ENCODE measurements around the gene EMX1. TPM values are rescaled to one million over a fixed set of nuclear protein-coding genes. Genes with fewer than 3 reads are reported as not detected.

The EMX1 gene
- total RNA-seq, 1 experiment from 2014 or later: not detected

GRCh38 chr2:72983500-72984161 lies 66.3 kb downstream of the EMX1 start:
- no peak overlapping the region for H3K27ac ChIP-seq (ENCODE audit: low read length)
- H3K4me1 ChIP-seq (ENCODE audit: insufficient read depth, low read length): peaks cover 11% of the 10 kb centered on the region; the same call in 1 of the 2 replicates
- H4K20me1 ChIP-seq (ENCODE audit: low read length): no peaks in the 10 kb centered on the region
- TF ChIP-seq, protein P1, sequence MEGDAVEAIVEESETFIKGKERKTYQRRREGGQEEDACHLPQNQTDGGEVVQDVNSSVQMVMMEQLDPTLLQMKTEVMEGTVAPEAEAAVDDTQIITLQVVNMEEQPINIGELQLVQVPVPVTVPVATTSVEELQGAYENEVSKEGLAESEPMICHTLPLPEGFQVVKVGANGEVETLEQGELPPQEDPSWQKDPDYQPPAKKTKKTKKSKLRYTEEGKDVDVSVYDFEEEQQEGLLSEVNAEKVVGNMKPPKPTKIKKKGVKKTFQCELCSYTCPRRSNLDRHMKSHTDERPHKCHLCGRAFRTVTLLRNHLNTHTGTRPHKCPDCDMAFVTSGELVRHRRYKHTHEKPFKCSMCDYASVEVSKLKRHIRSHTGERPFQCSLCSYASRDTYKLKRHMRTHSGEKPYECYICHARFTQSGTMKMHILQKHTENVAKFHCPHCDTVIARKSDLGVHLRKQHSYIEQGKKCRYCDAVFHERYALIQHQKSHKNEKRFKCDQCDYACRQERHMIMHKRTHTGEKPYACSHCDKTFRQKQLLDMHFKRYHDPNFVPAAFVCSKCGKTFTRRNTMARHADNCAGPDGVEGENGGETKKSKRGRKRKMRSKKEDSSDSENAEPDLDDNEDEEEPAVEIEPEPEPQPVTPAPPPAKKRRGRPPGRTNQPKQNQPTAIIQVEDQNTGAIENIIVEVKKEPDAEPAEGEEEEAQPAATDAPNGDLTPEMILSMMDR (conservative IDR thresholded peaks at IDR 0.05; ENCODE audit: low read depth, low read length): no peak
- TF ChIP-seq EZH2 (IDR thresholded peaks at IDR 0.05; ENCODE audit: low read length, unreplicated experiment): no peak
- no peak for ATAC-seq
- no peaks in the 10 kb centered on the region for H3K9me3 ChIP-seq (ENCODE audit: low read length)
- intact Hi-C loops (cut with micrococcal nuclease): no loop called here
- no peak for DNase-seq
- no peak overlapping the region for H2AFZ ChIP-seq (ENCODE audit: low read length)
- H3K36me3 ChIP-seq (ENCODE audit: low read depth, low read length): no peaks in the 10 kb centered on the region
- ChIA-PET POLR2A (ENCODE audit: unreplicated experiment) (no interaction called here), CTCF (no interaction called here)
- no TSS peak for BruUV-seq (replicated peaks)
- H3K27me3 ChIP-seq (ENCODE audit: low read length): no peaks in the 10 kb centered on the region
- H3K4me2 ChIP-seq (ENCODE audit: low read length): no peak overlapping the region
- H3K4me3 ChIP-seq (ENCODE audit: low read length): no peak overlapping the region
- no peak overlapping the region for H3K9ac ChIP-seq (ENCODE audit: low read length)
- H3F3A ChIP-seq (ENCODE audit: low read length, unreplicated experiment): no peaks in the 10 kb centered on the region
- H3K9me2 ChIP-seq (replicated peaks; ENCODE audit: low read length): no peaks in the 10 kb centered on the region
- no peaks in the 10 kb centered on the region for H3K79me2 ChIP-seq (ENCODE audit: low read length)

DNA sequence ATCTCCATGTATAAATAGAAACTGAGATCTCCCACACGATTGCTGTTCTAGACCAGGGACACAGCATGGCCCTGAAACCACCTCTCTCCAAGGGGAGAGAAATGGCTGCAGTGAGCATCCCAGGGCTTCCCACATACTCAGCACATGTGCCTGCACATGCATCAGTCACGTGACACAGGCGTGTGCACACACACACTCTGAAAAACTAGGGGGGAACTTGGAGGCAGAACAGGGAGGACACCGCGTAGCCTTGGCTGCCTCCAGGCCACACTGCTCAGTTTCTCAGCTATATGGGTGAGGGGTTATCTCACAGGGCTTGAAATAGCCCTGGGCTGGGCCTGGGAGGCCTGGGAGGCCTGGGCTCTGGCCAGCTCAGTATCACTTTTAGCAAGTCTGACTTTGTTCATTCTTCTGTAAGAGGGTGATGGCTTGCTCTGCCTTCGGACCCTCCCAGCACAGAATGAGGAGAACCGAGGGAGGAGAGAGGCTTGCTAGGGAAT lies 66.9 kb downstream of the EMX1 start:
- Histone ChIP-seq H3K9me3 (ENCODE audit: low read length) (no peaks in the 10 kb centered on the region), H3K4me1 (ENCODE audit: insufficient read depth, low read length) (peaks cover 11% of the 10 kb centered on the region; the same call in 1 of the 2 replicates), H3K27me3 (ENCODE audit: low read length) (no peaks in the 10 kb centered on the region), H3K9ac (ENCODE audit: low read length) (no peak overlapping the region), H4K20me1 (ENCODE audit: low read length) (no peaks in the 10 kb centered on the region), H3K9me2 (replicated peaks; ENCODE audit: low read length) (no peaks in the 10 kb centered on the region), H3K27ac (ENCODE audit: low read length) (no peak overlapping the region), H2AFZ (ENCODE audit: low read length) (no peak overlapping the region), H3K4me2 (ENCODE audit: low read length) (no peak overlapping the region), H3K79me2 (ENCODE audit: low read length) (no peaks in the 10 kb centered on the region), H3K36me3 (ENCODE audit: low read depth, low read length) (no peaks in the 10 kb centered on the region), H3F3A (ENCODE audit: low read length, unreplicated experiment) (no peaks in the 10 kb centered on the region), H3K4me3 (ENCODE audit: low read length) (no peak overlapping the region)
- intact Hi-C loops (cut with micrococcal nuclease): no loop called here
- ChIA-PET CTCF (no interaction called here), POLR2A (ENCODE audit: unreplicated experiment) (no interaction called here)
- DNase-seq (no peak), ATAC-seq (no peak)
- no TSS peak for BruUV-seq (replicated peaks)
- TF ChIP-seq, protein P1 (conservative IDR thresholded peaks at IDR 0.05; ENCODE audit: low read depth, low read length): no peak
- no peak for TF ChIP-seq EZH2phosphoT487 (IDR thresholded peaks at IDR 0.05; ENCODE audit: borderline replicate concordance, low read length)
- TF ChIP-seq EZH2 (IDR thresholded peaks at IDR 0.05; ENCODE audit: low read length, unreplicated experiment): no peak

Other genes with a start within 250 kb of the EMX1 start
- 13.9 and 28.0 TPM in 2 replicates for gene EXOC6B, start 91.5 kb upstream of the EMX1 start, total RNA-seq (2014; rRNA removed)
- 69.4 and 88.6 TPM in 2 replicates for gene SPR, start 30.1 kb upstream of the EMX1 start, total RNA-seq (2014; rRNA removed)
- gene SFXN5, start 154.2 kb downstream of the EMX1 start, total RNA-seq (2014; rRNA removed): 22.0 and 30.7 TPM in 2 replicates
- gene RAB11FIP5, start 195.4 kb downstream of the EMX1 start, total RNA-seq (2014; rRNA removed): 26.6 and 36.9 TPM in 2 replicates